Transverse colon (tissue), 3 donors: ENCODE results near the gene ZMYND12.

Experiments
- EP300 ChIP-seq: sonication (generic); formaldehyde crosslinking; IDR thresholded peaks from one replicate; pipeline ENCODE4 v1.6.1; 2017; ENCODE audit warnings: antibody characterized with exemption, low read depth
- TF ChIP-seq, protein P1 (sequence below), 5 experiments: fragments of 200-600 bp in 3 of 5; fragments of 450-650 bp in 2 of 5; sonication (generic) in 3 of 5; IDR thresholded peaks; 1 replicate in 2 of 5; 2 replicates in 3 of 5; pipeline ENCODE4 v1.5.1; 2016 to 2017; ENCODE audit warnings: antibody characterized with exemption in 5 of 5, inconsistent platforms in 3 of 5, mild to moderate bottlenecking in 2 of 5, moderate library complexity in 1 of 5

DNA sequence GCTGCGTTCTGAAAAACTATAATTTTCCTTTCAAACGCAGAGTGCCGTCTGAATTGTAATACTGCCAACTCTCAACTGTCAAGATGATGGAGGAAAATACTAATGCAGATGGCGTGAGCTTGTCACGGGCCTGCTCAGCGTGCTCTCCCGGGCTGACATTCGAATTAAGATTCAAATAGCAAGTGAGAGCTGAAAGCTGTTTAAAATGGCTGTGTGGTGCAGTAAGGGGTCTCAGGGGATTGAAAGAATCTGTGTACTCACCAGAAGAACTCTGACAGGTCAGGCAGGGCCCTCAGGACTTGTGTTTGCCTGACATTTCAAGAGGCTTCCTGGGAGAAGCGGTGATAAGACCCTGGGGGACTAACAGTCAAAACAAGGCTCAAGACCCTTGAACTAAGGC is 33.1 kb downstream of the ZMYND12 start:
- TF ChIP-seq, protein P1, sequence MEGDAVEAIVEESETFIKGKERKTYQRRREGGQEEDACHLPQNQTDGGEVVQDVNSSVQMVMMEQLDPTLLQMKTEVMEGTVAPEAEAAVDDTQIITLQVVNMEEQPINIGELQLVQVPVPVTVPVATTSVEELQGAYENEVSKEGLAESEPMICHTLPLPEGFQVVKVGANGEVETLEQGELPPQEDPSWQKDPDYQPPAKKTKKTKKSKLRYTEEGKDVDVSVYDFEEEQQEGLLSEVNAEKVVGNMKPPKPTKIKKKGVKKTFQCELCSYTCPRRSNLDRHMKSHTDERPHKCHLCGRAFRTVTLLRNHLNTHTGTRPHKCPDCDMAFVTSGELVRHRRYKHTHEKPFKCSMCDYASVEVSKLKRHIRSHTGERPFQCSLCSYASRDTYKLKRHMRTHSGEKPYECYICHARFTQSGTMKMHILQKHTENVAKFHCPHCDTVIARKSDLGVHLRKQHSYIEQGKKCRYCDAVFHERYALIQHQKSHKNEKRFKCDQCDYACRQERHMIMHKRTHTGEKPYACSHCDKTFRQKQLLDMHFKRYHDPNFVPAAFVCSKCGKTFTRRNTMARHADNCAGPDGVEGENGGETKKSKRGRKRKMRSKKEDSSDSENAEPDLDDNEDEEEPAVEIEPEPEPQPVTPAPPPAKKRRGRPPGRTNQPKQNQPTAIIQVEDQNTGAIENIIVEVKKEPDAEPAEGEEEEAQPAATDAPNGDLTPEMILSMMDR (IDR thresholded peaks at IDR 0.05): no peak
- TF ChIP-seq EP300: no peak
